GM19023 (cell line): Measurements from ENCODE around the gene STON2.
"Not testable (repeated sequence)": the region's sequence is repeated elsewhere in the genome, so short reads cannot be mapped to it uniquely, and the experiment has no call there.

ENCODE experiments used
- ATAC-seq: cut with Tn5 transposase; IDR thresholded peaks from one replicate; pipeline ENCODE4 v1.9.1; 2021; ENCODE audit warnings: mild to moderate bottlenecking, moderate library complexity; ENCODE audit not compliant: unreplicated experiment

Gene STON2

GRCh38 chr14:81273521-81273920, 126.6 kb downstream of the STON2 start:
- no peak for ATAC-seq

DNA sequence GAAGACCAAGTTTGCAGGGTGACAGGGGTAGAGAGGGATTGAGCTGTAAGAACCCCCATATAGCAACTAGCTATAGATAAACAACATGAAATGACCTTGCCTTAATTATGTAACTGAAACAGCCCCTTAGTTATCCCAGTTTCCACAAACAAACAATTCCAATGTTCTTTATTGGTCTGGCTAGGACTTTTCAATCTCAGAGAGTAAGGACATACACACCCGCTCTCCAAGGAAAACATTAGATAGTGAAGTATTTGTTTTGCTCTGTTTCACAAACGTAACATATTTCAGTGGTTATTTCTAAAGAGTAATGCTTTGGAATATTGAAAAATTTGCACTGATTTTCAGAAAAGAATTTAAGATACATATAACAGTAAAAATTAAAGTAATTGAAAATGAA, 127.8 kb downstream of the STON2 start:
- ATAC-seq, result no peak

DNA sequence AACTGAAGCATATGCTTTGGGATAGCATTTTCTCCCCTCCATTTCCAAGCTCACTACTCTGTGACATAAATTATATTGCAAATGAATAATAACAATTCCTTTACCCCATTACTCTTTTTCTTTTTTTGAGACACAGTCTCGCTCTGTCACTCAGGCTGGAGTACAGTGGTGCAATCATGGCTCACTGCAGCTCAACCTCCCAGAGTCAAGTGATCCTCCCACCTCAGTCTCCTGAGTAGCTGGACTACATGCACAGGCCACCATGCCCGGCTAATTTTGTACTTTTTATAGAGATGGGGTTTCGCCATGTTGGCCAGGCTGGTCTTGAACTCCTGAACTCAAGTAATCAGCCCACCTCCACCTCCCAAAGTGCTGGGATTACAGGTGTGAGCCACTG, 130.1 kb downstream of the STON2 start:
- ATAC-seq, result no peak

GRCh38 chr14:81269100-81269978, 130.8 kb downstream of the STON2 start:
- peak; percentile 63 for ATAC-seq

GRCh38 chr14:81268016-81268416, 132.1 kb downstream of the STON2 start:
- no peak for ATAC-seq

GRCh38 chr14:81265636-81266169, 134.4 kb downstream of the STON2 start:
- ATAC-seq, result no peak

GRCh38 chr14:81264671-81265070, 135.5 kb downstream of the STON2 start:
- ATAC-seq, result no peak

DNA sequence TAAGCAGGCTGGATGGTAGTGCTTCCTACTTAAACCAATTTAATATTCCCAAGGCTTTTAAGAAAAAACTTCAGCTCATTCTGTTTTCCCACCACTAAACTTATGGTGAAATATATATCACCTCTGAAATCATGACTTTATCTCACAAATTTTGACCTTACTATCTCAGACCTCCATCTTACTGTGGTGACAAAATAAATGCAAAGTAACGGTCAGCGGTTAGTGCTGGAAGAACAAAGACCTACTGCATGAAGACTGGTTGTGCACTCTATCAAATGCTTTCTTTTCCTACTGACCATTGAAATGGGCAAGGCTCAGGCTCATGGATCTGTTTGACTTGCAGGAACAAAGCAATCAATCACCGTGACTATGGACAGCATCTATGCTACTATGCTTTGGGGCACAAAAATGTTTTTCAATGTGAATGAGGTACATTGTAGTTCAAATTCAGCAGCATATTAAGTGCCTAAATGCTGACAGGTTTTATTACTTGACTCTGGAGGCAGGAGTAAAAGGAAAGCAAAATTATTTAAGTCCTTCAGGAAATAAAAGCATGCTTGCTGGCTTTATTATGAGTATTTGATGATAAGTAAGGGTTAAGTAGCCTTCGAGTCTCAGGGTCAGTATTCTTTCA, 136.2 kb downstream of the STON2 start:
- no peak for ATAC-seq

DNA sequence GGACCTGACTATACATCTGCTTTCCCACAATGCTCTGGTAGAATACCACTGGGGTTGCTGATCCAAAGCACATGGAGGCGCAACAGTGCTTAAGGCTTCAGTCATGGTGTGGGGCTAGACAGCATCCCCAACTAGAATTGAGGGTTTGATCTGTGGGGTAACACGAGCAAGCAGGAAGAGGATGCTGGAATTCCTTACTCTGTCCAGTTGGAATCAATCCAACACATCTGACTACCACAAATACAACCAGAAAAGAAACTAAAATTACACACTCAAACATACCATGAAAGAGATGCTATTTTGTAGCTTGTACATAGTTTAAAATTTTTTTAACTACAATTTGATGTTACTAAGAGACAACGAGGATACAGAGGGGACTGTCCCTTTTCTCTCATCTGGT, 138.9 kb downstream of the STON2 start:
- ATAC-seq, result no peak

GRCh38 chr14:81260732-81261131, 139.4 kb downstream of the STON2 start:
- ATAC-seq, result no peak

DNA sequence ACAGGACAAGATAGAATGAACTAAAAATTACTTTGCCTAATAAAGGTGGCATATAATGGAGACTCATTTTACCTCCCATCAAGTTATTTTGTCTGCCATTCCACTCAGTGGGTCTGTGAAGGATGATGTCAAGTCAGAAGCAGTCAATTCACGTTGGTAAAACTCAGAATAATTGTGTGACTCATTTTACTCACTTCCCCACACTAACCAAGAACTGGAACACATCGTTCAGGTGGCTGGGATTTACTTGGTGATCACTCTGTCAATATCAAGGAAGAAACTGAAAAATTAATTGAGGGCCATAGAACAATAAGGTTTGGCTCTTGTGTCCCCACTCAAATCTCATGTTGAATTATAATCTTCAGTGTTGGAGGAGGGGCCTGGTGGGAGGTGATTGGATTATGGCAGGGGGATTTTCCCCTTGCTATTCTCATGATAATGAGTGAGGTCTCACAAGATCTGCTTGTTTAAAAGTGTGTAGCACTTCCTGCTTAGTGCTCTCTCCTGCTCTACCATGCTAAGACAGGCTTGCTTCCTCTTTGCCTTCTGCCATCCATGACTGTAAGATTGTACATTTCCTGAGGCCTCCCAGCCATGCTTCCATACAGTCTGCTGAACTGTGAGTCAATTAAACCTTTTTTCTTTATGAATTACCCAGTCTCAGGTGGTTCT, 143.7 kb downstream of the STON2 start:
- no peak for ATAC-seq

DNA sequence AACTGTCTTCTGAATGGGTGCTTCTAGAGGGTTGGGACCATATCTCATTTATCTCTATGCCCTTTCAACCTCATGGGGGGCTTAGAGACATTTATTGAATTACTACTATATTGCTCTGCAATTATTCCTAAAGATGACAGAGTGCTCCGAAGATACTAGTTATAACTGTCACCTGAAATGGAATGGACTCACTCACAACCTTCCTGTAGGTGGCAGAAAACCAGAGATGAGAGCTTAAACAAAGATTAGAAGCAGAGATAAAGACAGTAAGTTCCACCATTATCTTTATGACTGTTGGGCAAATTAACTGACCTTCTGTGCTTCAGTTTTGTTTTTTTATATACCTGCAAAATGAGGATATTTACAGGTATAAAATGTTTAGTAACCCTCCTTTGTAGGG, 147.8 kb downstream of the STON2 start:
- no peak for ATAC-seq

GRCh38 chr14:81247271-81247766, 152.8 kb downstream of the STON2 start:
- ATAC-seq, result no peak

DNA sequence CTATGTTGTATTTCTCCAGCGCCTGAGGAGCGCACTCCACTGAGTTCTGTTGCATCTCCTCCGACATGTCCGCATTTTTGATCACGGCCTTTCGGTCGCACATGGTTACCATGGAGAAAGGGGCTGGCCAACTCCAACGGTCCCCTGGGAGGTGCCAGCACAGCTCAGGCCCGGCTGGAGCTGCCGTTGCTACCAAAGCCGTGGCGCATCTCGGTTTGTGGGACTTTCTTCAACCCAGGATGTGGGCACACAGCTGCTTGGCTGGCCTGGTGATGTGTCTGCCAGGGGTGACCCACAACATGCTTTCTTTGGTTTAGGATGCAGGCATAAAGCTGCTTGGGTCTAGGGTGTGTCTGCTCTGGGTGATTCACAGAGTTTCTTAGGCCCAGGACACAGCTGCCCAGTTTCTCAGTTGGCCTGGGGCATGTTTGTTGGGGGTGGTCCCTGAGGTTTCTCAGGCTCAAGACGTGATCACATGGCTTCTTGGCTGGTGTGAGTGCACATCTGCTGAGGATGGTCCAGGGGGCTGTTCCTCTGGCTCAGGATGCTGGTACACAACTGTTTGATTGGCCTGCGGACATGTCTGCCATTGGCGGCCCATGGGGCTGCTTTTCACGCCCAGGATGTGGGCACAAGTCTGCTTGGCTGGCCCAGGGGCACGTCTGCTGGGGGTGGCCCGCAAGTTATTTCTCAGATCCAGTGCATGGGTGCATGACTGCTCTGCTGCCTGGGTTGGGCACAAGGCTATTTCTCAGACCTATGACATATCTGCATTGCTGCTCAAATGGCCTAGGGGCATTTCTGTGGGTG, 153.5 kb downstream of the STON2 start:
- ATAC-seq, result no peak

- no peak for ATAC-seq
These were observed 154.4 kb downstream of the STON2 start for GRCh38 chr14:81245771-81246170.

DNA sequence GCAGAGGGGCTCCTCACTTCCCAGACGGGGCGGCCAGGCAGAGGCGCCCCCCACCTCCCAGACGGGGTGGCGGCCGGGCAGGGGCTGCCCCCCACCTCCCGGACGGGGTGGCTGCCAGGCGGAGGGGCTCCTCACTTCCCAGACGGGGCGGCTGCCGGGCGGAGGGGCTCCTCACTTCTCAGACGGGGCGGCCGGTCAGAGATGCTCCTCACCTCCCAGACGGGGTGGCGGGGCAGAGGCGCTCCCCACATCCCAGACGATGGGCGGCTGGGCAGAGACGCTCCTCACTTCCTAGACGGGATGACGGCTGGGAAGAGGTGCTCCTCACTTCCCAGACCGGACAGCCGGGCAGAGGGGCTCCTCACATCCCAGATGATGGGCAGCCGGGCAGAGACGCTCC, 155.7 kb downstream of the STON2 start:
- not testable (repeated sequence) for ATAC-seq

GRCh38 chr14:81243499-81243898, 156.6 kb downstream of the STON2 start:
- ATAC-seq, result no peak

DNA sequence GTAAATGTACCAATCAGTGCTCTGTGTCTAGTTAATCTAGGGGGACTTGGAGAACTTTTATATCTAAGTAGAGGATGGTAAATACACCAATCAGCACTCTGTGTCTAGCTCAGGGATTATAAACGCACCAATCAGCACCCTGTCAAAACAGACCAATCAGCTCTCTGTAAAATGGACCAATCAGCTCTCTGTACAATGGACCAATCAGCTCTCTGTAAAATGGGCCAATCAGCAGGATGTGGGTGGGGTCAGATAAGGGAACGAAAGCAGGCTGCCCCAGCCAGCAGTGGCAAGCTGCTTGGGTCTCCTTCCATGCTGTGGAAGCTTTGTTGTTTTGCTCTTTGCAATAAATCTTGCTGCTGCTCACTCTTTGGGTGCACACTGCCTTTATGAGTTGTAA, 163.3 kb downstream of the STON2 start:
- ATAC-seq, result not testable (repeated sequence)

DNA sequence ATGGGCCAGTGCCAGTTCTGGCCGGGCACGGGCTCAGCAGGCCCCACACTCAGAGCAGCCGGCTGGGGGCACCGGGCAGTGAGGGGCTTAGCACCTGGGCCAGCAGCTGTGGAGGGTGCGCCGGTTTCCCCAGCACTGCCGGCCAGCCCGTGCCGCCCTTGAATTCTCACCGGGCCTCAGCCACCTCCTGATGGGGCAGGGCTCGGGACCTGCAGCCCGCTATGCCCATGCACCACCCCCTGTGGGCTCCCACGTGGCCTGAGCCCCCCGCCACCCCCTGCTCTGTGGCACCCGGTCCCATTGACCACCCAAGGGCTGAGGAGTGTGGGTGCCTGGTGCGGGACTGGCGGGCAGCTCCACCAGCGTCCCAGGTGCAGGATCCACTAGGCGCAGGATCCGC, 164.0 kb downstream of the STON2 start:
- ATAC-seq, result no peak

DNA sequence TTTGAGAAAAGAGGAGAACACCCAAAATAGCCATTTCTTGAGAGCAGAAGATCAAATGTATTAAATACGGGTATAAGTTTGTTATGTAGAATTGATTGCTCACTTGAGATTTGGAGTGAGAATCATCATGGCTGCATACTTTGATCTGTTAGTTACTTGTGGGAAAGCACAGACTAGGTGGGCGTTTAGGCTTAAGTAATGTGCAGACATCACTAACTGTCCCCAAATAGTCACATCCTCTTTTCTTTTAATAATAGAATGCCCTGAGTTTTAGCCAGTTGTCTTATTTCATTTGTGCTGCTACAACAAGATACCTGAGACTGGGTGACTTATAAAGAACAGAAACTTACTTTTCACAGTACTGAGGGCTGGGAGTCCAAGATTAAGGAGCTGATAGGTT, 165.0 kb downstream of the STON2 start:
- peak; percentile 48 for ATAC-seq

GRCh38 chr14:81234278-81234677, 165.8 kb downstream of the STON2 start:
- ATAC-seq, result no peak
